ENCODE data around the gene CELSR1.

CELSR1 gene

GRCh38 chr22:46560696-46561295, 23.4 kb upstream of the CELSR1 start:
- Histone ChIP-seq H4K20me1 (ENCODE audit: insufficient read depth) (no peaks in the 10 kb centered on the region), H2AFZ (ENCODE audit: low read depth) (no peak overlapping the region), H3K4me1 (ENCODE audit: low read depth, poor library complexity, severe bottlenecking) (no peaks in the 10 kb centered on the region), H3K79me2 (ENCODE audit: insufficient read depth, low read depth) (no peaks in the 10 kb centered on the region), H3K36me3 (ENCODE audit: insufficient read depth) (no peaks in the 10 kb centered on the region), H3K9ac (no peak overlapping the region), H3K4me2 (no peak overlapping the region), H3K27ac (no peak overlapping the region), H3K4me3 (IDR thresholded peaks at IDR 0.05; ENCODE audit: insufficient read depth, low read depth, low read length) (no peak overlapping the region), H3K27me3 (ENCODE audit: insufficient read depth, low read depth) (peaks cover 8% of the 10 kb centered on the region; the same call in 1 of the 2 replicates)
- no peak for TF ChIP-seq CTCF (conservative IDR thresholded peaks at IDR 0.05; ENCODE audit: low read depth, low read length)

GRCh38 chr22:46557736-46558480, 20.5 kb upstream of the CELSR1 start:
- H4K20me1 ChIP-seq (ENCODE audit: insufficient read depth): no peaks in the 10 kb centered on the region
- H3K4me1 ChIP-seq (ENCODE audit: low read depth, poor library complexity, severe bottlenecking): no peaks in the 10 kb centered on the region
- H3K27me3 ChIP-seq (ENCODE audit: insufficient read depth, low read depth): peaks cover 8% of the 10 kb centered on the region; the same call in 1 of the 2 replicates
- no peak overlapping the region for H3K4me3 ChIP-seq (IDR thresholded peaks at IDR 0.05; ENCODE audit: insufficient read depth, low read depth, low read length)
- no peaks in the 10 kb centered on the region for H3K79me2 ChIP-seq (ENCODE audit: insufficient read depth, low read depth)
- H3K9ac ChIP-seq: no peak overlapping the region
- no peak overlapping the region for H3K4me2 ChIP-seq
- no peak overlapping the region for H3K27ac ChIP-seq
- no peaks in the 10 kb centered on the region for H3K36me3 ChIP-seq (ENCODE audit: insufficient read depth)
- no peak overlapping the region for H2AFZ ChIP-seq (ENCODE audit: low read depth)
- TF ChIP-seq CTCF (conservative IDR thresholded peaks at IDR 0.05; ENCODE audit: low read depth, low read length): no peak

- H3K4me1 ChIP-seq (ENCODE audit: low read depth, poor library complexity, severe bottlenecking): no peaks in the 10 kb centered on the region
- H3K79me2 ChIP-seq (ENCODE audit: insufficient read depth, low read depth): no peaks in the 10 kb centered on the region
- TF ChIP-seq CTCF (conservative IDR thresholded peaks at IDR 0.05; ENCODE audit: low read depth, low read length): no peak
- no peaks in the 10 kb centered on the region for H4K20me1 ChIP-seq (ENCODE audit: insufficient read depth)
- H2AFZ ChIP-seq (ENCODE audit: low read depth): no peak overlapping the region
- no peak overlapping the region for H3K4me3 ChIP-seq (IDR thresholded peaks at IDR 0.05; ENCODE audit: insufficient read depth, low read depth, low read length)
- H3K4me2 ChIP-seq: no peak overlapping the region
- H3K27ac ChIP-seq: no peak overlapping the region
- no peaks in the 10 kb centered on the region for H3K36me3 ChIP-seq (ENCODE audit: insufficient read depth)
- H3K27me3 ChIP-seq (ENCODE audit: insufficient read depth, low read depth): peaks cover 8% of the 10 kb centered on the region; the same call in 1 of the 2 replicates
- H3K9ac ChIP-seq: no peak overlapping the region
Measured at GRCh38 chr22:46556775-46557174, 19.4 kb upstream of the CELSR1 start.

- no peak overlapping the region for H3K9ac ChIP-seq
- H3K27me3 ChIP-seq (ENCODE audit: insufficient read depth, low read depth): peaks cover 17% of the 10 kb centered on the region; the same call in 1 of the 2 replicates
Measured at GRCh38 chr22:46553189-46553588, 15.8 kb upstream of the CELSR1 start.

More at GRCh38 chr22:46553189-46553588, 15.8 kb upstream of the CELSR1 start:
- H3K4me3 ChIP-seq (IDR thresholded peaks at IDR 0.05; ENCODE audit: insufficient read depth, low read depth, low read length): no peak overlapping the region
- no peaks in the 10 kb centered on the region for H4K20me1 ChIP-seq (ENCODE audit: insufficient read depth)
- H3K36me3 ChIP-seq (ENCODE audit: insufficient read depth): no peaks in the 10 kb centered on the region
- TF ChIP-seq CTCF (conservative IDR thresholded peaks at IDR 0.05; ENCODE audit: low read depth, low read length): no peak
- H3K4me2 ChIP-seq: no peak overlapping the region
- H3K27ac ChIP-seq: no peak overlapping the region
- no peaks in the 10 kb centered on the region for H3K4me1 ChIP-seq (ENCODE audit: low read depth, poor library complexity, severe bottlenecking)
- no peak overlapping the region for H2AFZ ChIP-seq (ENCODE audit: low read depth)
- no peaks in the 10 kb centered on the region for H3K79me2 ChIP-seq (ENCODE audit: insufficient read depth, low read depth)
